Neutrophil (primary cell): Measurements from ENCODE around the gene TMEM132C.

ENCODE experiments used
- H3K27ac ChIP-seq: fragments of 200-600 bp; sonication (generic); 2 replicates; pipeline ENCODE4 v1.5.1; 2016; ENCODE audit warnings: mild to moderate bottlenecking, moderate library complexity
- H3K27me3 ChIP-seq: fragments of 200-600 bp; sonication (generic); 2 replicates; pipeline ENCODE4 v1.6.0; 2016; ENCODE audit warnings: mild to moderate bottlenecking
- H3K36me3 ChIP-seq: fragments of 200-600 bp; sonication (generic); 2 replicates; pipeline ENCODE4 v1.5.1; 2017
- H3K4me1 ChIP-seq, 2 experiments: fragments of 200-600 bp in 1 of 2; sonication (generic) in 1 of 2; 1 replicate in 1 of 2; 2 replicates in 1 of 2; pipeline versions ENCODE4 v1.5.1 to v1.6.1; 2013 to 2016; ENCODE audit warnings: low read depth in 1 of 2, low read length in 1 of 2, mild to moderate bottlenecking in 1 of 2, moderate library complexity in 1 of 2; ENCODE audit not compliant: control insufficient read depth in 1 of 2, insufficient read depth in 1 of 2
- H3K4me3 ChIP-seq, 2 experiments: fragments of 200-600 bp in 1 of 2; sonication (generic) in 1 of 2; 1 replicate in 1 of 2; 2 replicates in 1 of 2; pipeline ENCODE4 v1.5.1; 2013 to 2016; ENCODE audit warnings: low read depth in 1 of 2, low read length in 1 of 2, mild to moderate bottlenecking in 1 of 2, moderate library complexity in 1 of 2
- H3K9me3 ChIP-seq: fragments of 200-600 bp; sonication (generic); 2 replicates; pipeline ENCODE4 v1.5.1; 2016
- CTCF ChIP-seq: fragments of 200-600 bp; sonication (generic); IDR thresholded peaks from 2 replicates; pipeline ENCODE4 v1.5.1; 2016; ENCODE audit warnings: antibody characterized with exemption

The TMEM132C gene

DNA sequence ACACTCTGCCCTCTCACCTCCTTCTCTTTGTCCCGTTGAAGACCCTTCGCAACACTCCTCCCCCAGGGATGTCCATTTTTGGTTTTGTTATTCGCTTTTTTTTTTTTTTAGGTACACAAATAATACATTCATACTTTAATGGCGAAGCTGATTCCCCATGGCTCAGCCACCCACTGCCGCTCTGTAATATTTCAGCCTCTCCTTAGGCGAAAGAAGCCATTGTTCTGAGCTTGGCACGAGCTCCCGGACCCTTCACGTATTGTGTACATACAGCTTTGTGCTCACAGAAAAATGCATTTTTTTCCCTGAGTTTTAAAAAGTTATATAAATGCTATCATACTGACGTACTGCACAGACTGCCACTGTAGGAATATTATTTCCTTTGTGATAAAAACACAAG, 115.0 kb downstream of the TMEM132C start:
- TF ChIP-seq CTCF: no peak
- Histone ChIP-seq H3K27me3 (peaks cover 22% of the 10 kb centered on the region), H3K36me3 (no peaks in the 10 kb centered on the region), H3K4me1 (no peaks in the 10 kb centered on the region), H3K27ac (no peak overlapping the region), H3K9me3 (no peaks in the 10 kb centered on the region), H3K4me3 (no peak overlapping the region)

GRCh38 chr12:128382946-128383345, 116.0 kb downstream of the TMEM132C start:
- H3K36me3 ChIP-seq: no peaks in the 10 kb centered on the region
- H3K27ac ChIP-seq: no peak overlapping the region
- peaks cover 22% of the 10 kb centered on the region for H3K27me3 ChIP-seq
- TF ChIP-seq CTCF: no peak
- no peak overlapping the region for H3K4me3 ChIP-seq
- no peaks in the 10 kb centered on the region for H3K9me3 ChIP-seq
- H3K4me1 ChIP-seq: no peaks in the 10 kb centered on the region

DNA sequence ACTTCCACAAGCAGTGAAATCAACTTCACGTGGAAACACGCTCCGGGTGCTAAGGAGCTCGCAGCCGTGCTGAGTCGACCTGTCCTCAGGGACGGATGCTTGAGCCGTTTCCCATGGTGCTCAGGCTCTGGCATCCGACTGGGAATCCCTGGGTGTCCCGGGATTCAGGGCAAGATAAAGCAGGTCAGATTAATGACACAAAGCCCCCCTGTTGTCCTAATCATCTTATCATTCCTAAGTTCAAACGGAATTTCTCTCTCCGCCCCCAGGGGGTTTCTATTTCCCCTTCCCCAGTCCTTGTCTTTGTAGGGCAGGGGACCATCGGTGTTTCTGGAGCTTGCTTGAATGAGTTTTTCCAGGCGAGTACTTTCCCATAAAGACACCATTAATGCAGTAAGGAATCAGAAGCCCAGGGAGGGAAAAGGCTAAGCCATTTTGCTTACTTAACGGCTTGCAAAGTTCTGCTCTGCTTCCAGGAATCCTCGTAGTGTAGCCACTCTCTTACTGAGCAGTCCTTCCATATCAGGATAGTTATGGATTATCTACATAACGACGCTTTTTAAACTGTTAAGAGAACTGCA, 116.5 kb downstream of the TMEM132C start:
- no peaks in the 10 kb centered on the region for H3K9me3 ChIP-seq
- H3K4me1 ChIP-seq: no peaks in the 10 kb centered on the region
- H3K27ac ChIP-seq: no peak overlapping the region
- H3K4me3 ChIP-seq: no peak overlapping the region
- no peak for TF ChIP-seq CTCF
- H3K27me3 ChIP-seq: peaks cover 22% of the 10 kb centered on the region
- H3K36me3 ChIP-seq: no peaks in the 10 kb centered on the region

DNA sequence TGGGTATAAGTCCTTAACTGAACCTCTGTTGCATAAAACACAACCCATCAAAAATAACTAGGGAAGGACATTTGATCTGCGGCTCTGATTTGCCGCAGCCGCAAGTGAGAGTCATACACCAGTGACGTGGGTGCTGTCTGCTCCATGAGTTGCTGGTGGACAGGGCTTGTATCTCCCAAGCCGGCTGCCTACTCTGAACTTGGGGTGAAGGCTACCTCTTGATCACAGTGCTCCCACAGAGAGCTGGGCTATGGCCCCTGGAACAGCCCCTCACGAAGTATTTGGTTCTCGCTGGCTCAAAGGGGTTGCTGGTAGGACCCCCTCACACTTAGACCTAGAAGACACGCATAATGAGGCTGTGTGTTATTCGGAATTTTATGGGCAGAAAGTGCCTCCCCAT, 118.8 kb downstream of the TMEM132C start:
- H3K9me3 ChIP-seq: no peaks in the 10 kb centered on the region

DNA sequence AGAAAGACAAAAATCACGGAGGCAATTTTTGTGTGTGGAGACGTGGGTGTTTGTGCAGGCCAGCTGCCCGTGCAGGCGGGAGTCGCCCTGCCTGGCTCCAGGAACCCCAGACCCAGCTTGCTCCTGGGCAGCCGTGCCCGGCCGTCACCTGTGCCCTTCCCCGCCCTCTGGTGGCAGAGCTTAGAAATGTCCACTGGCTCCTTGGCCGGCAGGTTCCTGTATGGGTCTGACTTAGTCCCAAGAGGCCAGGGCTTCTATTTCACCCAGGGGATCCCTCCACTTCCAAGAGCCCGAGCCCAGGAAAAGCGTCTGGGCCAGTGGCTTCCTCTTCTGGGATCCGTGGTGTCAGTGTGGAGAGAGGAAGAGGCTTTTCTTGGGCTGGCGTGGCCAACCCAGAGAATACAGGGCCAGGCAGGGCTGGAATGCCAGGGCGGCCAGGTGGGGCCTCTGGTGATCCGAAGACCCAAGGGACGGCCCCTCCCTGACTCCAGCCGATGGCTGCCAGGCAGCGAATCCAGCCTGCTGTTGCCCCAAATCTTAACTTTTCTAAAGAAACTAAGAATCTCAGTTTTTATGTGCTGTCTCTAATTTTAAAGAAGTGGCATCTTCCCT, 120.9 kb downstream of the TMEM132C start:
- H3K27me3 ChIP-seq: no peaks in the 10 kb centered on the region
- no peaks in the 10 kb centered on the region for H3K9me3 ChIP-seq
- no peaks in the 10 kb centered on the region for H3K36me3 ChIP-seq
- no peaks in the 10 kb centered on the region for H3K4me1 ChIP-seq
- TF ChIP-seq CTCF: no peak
- H3K27ac ChIP-seq: no peak overlapping the region
- H3K4me3 ChIP-seq: no peak overlapping the region

More for the DNA sequence above, 118.8 kb downstream of the TMEM132C start:
- no peaks in the 10 kb centered on the region for H3K36me3 ChIP-seq
- H3K27me3 ChIP-seq: peaks cover 22% of the 10 kb centered on the region
- no peak overlapping the region for H3K27ac ChIP-seq
- H3K4me3 ChIP-seq: no peak overlapping the region
- H3K4me1 ChIP-seq: no peaks in the 10 kb centered on the region
- TF ChIP-seq CTCF: no peak
